MCF 10A (cell line): ENCODE data around the gene BABAM1. TPM values are rescaled to one million over a fixed set of nuclear protein-coding genes. Genes with fewer than 3 reads are reported as not detected.

Experiments
- BruUV-seq: library from RNA; stranded (reverse); fragments of 400-500 nt; replicated peaks from 2 replicates; lab custom pipeline; 2021; lab: Mats Ljungman, UMichigan
- CTCF ChIA-PET: fragments of 300-600 bp; sonication (Branson Sonifier 250); formaldehyde crosslinking; extraction: SDS; loops from one replicate; lab custom pipeline; 2021; ENCODE audit warnings: antibody characterized with exemption, inconsistent platforms; lab: Yijun Ruan, JAX
- POLR2A ChIA-PET: fragments of 300-600, 350-650 bp; sonication (Branson Sonifier 250); formaldehyde crosslinking; extraction: SDS; loops from one replicate; lab custom pipeline; 2020; ENCODE audit warnings: antibody characterized with exemption, inconsistent platforms; lab: Yijun Ruan, JAX
- DNase-seq: peaks from one replicate; pipeline ENCODE4 v3.0.0-alpha.2; 2018; ENCODE audit not compliant: unreplicated experiment
- H3K27ac Mint-ChIP-seq: one replicate; pipeline ENCODE4 v1.8.0; 2022; ENCODE audit warnings: mild to moderate bottlenecking, low read depth, mixed read lengths; ENCODE audit not compliant: unreplicated experiment
- H3K27me3 Mint-ChIP-seq: one replicate; pipeline ENCODE4 v1.8.0; 2022; ENCODE audit warnings: mixed read lengths; ENCODE audit not compliant: insufficient read depth, unreplicated experiment
- H3K36me3 Mint-ChIP-seq: one replicate; pipeline ENCODE4 v1.8.0; 2022; ENCODE audit warnings: mild to moderate bottlenecking, moderate library complexity, mixed read lengths; ENCODE audit not compliant: insufficient read depth, unreplicated experiment
- H3K4me1 Mint-ChIP-seq: one replicate; pipeline ENCODE4 v1.8.0; 2022; ENCODE audit warnings: mixed read lengths; ENCODE audit not compliant: insufficient read depth, unreplicated experiment
- H3K4me3 Mint-ChIP-seq: one replicate; pipeline ENCODE4 v1.8.0; 2022; ENCODE audit warnings: mild to moderate bottlenecking, moderate library complexity, mixed read lengths; ENCODE audit not compliant: unreplicated experiment
- H3K9me3 Mint-ChIP-seq: one replicate; pipeline ENCODE4 v1.8.0; 2022; ENCODE audit warnings: mixed read lengths; ENCODE audit not compliant: unreplicated experiment
- CTCF ChIP-seq: fragments of 200-600 bp; IDR thresholded peaks from one replicate; pipeline ENCODE4 v1.8.0; 2022; ENCODE audit warnings: antibody characterized with exemption, mild to moderate bottlenecking; ENCODE audit not compliant: unreplicated experiment
- intact Hi-C: fragments of 100-400 bp; cut with micrococcal nuclease; formaldehyde crosslinking; loops from 2 replicates; pipeline ENCODE4 v1.14.1; 2022
- total RNA-seq: library from RNA; stranded (reverse); gene quantifications from 2 replicates; pipeline ENCODE4 v1.2.3, GENCODE V29; 2022

Gene BABAM1
- total RNA-seq, 1 experiment from 2014 or later, result 96.1 TPM

- POLR2A ChIA-PET, result interaction anchor here (0.5 to 2.9 kb wide), 6 partner anchors 8 to 16 kb away, joined by 3 to 15 read pairs (median 7); partner anchors contain the start of gene DDA1
- Mint-ChIP-seq H3K27ac (no peak overlapping the region), H3K4me3 (no peak overlapping the region), H3K4me1 (peaks cover 5% of the 10 kb centered on the region), H3K9me3 (no peaks in the 10 kb centered on the region), H3K36me3 (peaks cover 49% of the 10 kb centered on the region), H3K27me3 (no peaks in the 10 kb centered on the region)
- CTCF ChIA-PET, result interaction anchor here (0.5 kb wide), 1 partner anchor 28 kb away, joined by 3 read pairs; no protein-coding TSS in a partner anchor
- intact Hi-C loops, result no loop called here
- BruUV-seq, result no TSS peak
- no peak for DNase-seq
- no peak for TF ChIP-seq CTCF
These were observed 57.9 kb downstream of the BABAM1 start for GRCh38 chr19:17325133-17325532.

- no peak overlapping the region for H3K27ac Mint-ChIP-seq
- peaks cover 48% of the 10 kb centered on the region for H3K36me3 Mint-ChIP-seq
- no TSS peak for BruUV-seq
- H3K9me3 Mint-ChIP-seq, result no peaks in the 10 kb centered on the region
- POLR2A ChIA-PET, result interaction anchor here (0.6 to 2.9 kb wide), 7 partner anchors 8 to 1020 kb away, joined by 3 to 15 read pairs (median 7); partner anchors contain the start of gene DDA1
- CTCF ChIA-PET, result interaction anchor here (0.5 to 1.5 kb wide), 3 partner anchors 8 to 493 kb away, joined by 3 read pairs; no protein-coding TSS in a partner anchor
- H3K27me3 Mint-ChIP-seq, result no peaks in the 10 kb centered on the region
- no peak overlapping the region for H3K4me3 Mint-ChIP-seq
- H3K4me1 Mint-ChIP-seq, result peaks cover 5% of the 10 kb centered on the region
- TF ChIP-seq CTCF, result no peak
- peak; percentile 80 for DNase-seq
- intact Hi-C loops, result no loop called here
These were observed 58.8 kb downstream of the BABAM1 start for GRCh38 chr19:17325881-17326594.

GRCh38 chr19:17326595-17326966 lies 59.3 kb downstream of the BABAM1 start:
- Mint-ChIP-seq H3K4me3 (no peak overlapping the region), H3K9me3 (no peaks in the 10 kb centered on the region), H3K27me3 (no peaks in the 10 kb centered on the region), H3K4me1 (peaks cover 5% of the 10 kb centered on the region), H3K27ac (no peak overlapping the region), H3K36me3 (peaks cover 48% of the 10 kb centered on the region)
- no peak for TF ChIP-seq CTCF
- intact Hi-C loops, result no loop called here
- DNase-seq, result peak; percentile 43
- no TSS peak for BruUV-seq
- ChIA-PET CTCF (interaction anchor here (0.5 to 1.5 kb wide), 2 partner anchors 9 to 493 kb away, joined by 3 read pairs; no protein-coding TSS in a partner anchor), POLR2A (interaction anchor here (0.6 to 2.2 kb wide), 6 partner anchors 9 to 1020 kb away, joined by 3 to 10 read pairs (median 6); partner anchors contain the start of gene DDA1)

- no peak for TF ChIP-seq CTCF
- Mint-ChIP-seq H3K4me1 (peaks cover 5% of the 10 kb centered on the region), H3K4me3 (peak overlapping the region; percentile 21), H3K27me3 (no peaks in the 10 kb centered on the region), H3K9me3 (no peaks in the 10 kb centered on the region), H3K27ac (no peak overlapping the region), H3K36me3 (peaks cover 47% of the 10 kb centered on the region)
- ChIA-PET CTCF (interaction anchor here (0.6 to 1.5 kb wide), 3 partner anchors 10 to 32 kb away, joined by 3 to 4 read pairs (median 3); no protein-coding TSS in a partner anchor), POLR2A (interaction anchor here (1.0 to 2.2 kb wide), 5 partner anchors 9 to 21 kb away, joined by 3 to 10 read pairs (median 7); partner anchors contain the start of gene DDA1)
- no TSS peak for BruUV-seq
- no peak for DNase-seq
- intact Hi-C loops, result no loop called here
These were observed 59.9 kb downstream of the BABAM1 start for GRCh38 chr19:17327068-17327653.
